LNCAP (cell line): ENCODE results near the gene RHOF.

ENCODE experiments used
- TF ChIP-seq, protein P1 (sequence below): fragments of 450-650 bp; IDR thresholded peaks from 2 replicates; pipeline ENCODE4 v1.5.1; 2017; ENCODE audit warnings: mild to moderate bottlenecking

The RHOF gene, protein sequence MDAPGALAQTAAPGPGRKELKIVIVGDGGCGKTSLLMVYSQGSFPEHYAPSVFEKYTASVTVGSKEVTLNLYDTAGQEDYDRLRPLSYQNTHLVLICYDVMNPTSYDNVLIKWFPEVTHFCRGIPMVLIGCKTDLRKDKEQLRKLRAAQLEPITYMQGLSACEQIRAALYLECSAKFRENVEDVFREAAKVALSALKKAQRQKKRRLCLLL

DNA sequence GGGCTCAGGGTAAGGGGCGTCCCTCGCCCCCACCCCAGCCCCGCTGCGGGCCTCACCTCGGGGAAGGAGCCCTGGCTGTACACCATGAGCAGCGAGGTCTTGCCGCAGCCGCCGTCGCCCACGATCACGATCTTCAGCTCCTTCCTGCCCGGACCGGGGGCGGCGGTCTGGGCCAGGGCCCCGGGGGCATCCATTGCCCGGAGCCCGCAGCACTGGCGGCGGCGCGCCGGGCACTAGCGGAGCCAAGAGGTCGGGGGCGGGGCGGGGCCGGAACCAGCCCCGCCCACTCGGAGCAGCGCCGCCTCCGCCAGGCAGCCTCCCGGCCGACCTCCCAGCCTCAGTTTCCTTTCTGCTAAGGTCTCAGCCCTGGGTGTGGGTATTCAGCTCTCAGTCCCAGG, at the start of gene RHOF:
Gene RHOF (minus strand): TSS at position 249 of the 398 bp plus-strand sequence. CDS start 55 bp downstream, at position 194.
- TF ChIP-seq, protein P1, sequence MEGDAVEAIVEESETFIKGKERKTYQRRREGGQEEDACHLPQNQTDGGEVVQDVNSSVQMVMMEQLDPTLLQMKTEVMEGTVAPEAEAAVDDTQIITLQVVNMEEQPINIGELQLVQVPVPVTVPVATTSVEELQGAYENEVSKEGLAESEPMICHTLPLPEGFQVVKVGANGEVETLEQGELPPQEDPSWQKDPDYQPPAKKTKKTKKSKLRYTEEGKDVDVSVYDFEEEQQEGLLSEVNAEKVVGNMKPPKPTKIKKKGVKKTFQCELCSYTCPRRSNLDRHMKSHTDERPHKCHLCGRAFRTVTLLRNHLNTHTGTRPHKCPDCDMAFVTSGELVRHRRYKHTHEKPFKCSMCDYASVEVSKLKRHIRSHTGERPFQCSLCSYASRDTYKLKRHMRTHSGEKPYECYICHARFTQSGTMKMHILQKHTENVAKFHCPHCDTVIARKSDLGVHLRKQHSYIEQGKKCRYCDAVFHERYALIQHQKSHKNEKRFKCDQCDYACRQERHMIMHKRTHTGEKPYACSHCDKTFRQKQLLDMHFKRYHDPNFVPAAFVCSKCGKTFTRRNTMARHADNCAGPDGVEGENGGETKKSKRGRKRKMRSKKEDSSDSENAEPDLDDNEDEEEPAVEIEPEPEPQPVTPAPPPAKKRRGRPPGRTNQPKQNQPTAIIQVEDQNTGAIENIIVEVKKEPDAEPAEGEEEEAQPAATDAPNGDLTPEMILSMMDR, result no peak

DNA sequence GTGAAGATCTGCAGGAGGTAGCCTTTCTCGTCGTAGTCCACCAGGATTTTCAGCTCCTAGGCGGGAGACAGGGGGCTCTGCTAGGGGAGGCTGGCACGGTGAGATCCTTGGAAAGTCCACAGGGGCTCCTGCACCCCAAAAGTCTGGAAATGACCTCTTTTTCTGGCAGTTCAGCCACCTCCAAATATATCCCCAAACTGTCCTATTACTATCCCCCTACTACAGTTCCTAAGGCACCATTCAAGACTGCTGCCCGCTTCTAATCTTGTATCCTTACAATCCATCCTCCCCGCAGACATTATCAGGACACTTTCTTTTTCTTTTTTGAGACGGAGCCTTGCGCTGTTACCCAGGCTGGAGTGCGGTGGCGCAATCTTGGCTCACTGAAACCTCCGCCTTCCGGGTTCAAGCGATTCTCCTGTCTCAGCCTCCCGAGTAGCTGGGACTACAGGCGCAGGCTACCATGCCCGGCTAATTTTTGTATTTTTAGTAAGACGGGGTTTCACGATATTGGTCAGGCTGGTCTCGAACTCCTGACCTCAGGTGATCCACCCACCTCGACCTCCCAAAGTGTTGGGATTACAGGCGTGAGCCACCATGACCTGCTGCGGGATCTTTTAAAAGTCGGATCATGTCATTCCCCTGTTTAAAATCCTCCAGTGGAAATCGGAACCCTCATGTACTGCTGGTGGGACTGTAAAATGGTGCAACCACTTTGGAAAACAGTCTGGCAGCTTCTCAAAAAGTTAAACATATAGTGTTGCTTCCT, 46.7 kb upstream of the RHOF start:
- TF ChIP-seq, protein P1, result no peak

DNA sequence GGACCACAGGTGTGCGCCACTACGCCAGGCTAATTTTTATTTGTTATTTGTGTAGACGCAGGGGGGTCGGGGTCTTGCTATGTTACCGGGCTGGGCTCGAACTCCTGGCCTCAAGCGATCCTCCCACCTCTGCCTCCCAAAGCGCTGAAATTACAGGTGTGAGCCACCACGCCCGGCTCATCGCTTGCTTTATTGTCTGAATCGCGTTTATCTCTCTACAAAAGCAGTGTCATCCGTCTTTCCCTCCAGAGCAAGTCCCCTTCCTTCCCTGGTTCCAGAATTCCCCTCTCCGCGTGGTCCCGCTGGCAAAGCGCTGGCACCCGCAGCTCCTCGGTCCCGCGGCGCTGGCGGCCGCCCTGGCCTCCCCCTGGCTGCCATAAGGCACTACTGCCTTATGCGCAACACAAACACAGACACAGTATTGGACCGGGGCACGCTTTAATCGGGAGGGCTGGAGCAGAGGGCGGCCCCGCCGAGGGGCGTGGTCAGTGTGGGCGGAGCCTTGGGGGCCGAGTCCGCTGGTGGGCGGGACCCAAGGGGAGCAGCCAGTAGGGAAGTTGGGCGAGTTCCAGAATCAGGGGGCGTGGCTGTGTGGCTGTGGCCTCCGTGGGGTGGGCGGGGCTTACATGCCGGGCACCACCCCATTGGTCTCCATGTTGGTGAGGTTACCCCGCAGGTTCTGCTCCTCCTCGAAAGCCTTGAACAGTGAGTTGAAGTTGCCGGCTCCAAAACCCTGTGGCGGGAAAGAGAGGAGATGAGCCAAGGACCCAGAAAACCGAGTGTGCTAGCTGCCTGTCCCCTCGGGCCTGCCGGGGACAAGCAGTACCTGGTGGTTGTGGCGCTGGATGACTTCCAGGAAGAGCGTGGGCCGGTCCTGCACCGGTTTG, 45.9 kb upstream of the RHOF start:
- TF ChIP-seq, protein P1, result no peak; the same call in 1 of the 2 replicates

DNA sequence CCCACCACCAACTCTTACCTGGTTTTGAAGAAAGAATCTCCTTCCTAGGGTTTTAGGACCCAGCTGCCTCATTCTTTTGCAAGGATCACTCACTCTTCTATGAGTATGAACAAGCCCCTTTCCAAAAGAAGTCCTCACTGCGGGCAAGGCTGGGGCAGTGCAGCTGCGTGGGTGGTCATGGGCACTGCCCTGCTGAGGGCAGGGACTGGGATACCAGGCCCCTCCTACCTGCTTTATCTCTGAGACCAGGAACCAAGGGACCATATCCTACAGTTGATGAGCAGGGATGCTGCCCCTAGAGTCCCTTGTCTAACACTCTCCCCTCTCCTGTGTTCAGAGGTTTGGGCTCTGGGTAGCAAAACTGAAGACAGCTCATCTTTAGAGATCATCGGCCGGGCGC, 44.6 kb upstream of the RHOF start:
- TF ChIP-seq, protein P1, result no peak

DNA sequence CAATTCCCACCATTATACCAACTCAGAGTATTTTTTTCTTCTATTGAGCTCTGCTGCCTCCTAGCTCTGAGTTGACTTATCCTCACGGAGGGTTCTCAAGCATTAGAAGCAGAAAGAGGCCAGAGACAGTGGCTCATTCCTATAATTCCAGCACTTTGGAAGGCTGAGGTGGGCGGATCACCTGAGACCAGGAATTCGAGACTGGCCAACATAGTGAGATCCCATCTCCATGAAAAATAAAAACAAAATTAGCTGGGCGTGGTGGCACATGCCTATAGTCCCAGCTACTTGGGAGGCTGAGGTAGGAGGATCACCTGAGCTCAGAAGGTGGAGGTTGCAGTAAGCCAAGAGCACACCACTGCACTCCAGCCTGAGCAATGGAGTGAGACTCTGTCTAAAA, 44.2 kb upstream of the RHOF start:
- TF ChIP-seq, protein P1, result no peak

DNA sequence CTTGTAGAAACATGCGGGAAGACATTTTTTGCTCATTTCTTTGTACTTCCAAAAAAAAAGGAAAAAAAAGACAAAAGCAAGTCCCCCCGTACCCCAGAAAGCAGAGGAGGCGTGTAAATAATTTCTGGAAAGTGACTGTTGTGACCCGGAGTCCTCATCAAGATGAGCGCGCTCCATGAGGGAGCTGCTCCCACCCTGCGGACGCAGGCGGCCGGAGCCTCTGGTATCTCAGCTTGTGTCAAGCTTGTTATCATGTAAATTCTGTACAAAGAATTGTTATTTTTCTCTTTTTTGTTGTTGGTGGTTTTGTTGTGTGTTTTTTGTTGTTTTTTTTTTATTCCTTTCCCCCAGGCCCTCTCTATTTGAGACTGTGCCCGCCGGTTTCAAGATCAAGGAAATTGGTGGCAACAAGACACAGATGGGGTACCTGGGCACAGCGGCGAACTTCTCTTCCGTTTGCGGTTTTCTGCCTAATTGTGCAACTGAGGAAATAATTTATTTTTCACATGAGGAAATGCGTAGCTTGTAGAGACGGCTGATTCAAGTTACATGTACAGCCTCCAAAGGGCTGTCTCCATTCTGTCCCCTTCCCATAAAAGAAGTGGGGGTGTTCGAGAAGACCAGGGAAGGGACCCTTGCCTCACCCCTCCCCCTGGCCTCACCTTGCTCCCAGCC, 38.2 kb upstream of the RHOF start:
- TF ChIP-seq, protein P1, result no peak
